Loucy (cell line): ENCODE results near the gene NGFR.
A peak's percentile ranks its signal among the peaks of the same experiment; 100 is the strongest.

Experiments
- H2AFZ ChIP-seq: fragments of 200-600 bp; sonication (generic); 2 replicates; pipeline ENCODE4 v1.6.0; 2016; ENCODE audit warnings: antibody characterized with exemption, mild to moderate bottlenecking, low read length, moderate library complexity
- H3F3A ChIP-seq: fragments of 200-600 bp; 2 replicates; pipeline ENCODE4 v1.6.0; 2016; ENCODE audit warnings: antibody characterized with exemption, low read depth, mild to moderate bottlenecking
- H3K27me3 ChIP-seq: fragments of 200-600 bp; sonication (generic); 2 replicates; pipeline ENCODE4 v1.6.1; 2014; ENCODE audit warnings: low read length, mild to moderate bottlenecking; ENCODE audit not compliant: insufficient read depth, poor library complexity, severe bottlenecking
- H3K36me3 ChIP-seq: fragments of 200-600 bp; sonication (generic); 2 replicates; pipeline ENCODE4 v1.6.1; 2016; ENCODE audit warnings: low read length; ENCODE audit not compliant: insufficient read depth
- H3K4me1 ChIP-seq: fragments of 200-600 bp; sonication (generic); 2 replicates; pipeline ENCODE4 v1.5.1; 2014; ENCODE audit warnings: low read length, mild to moderate bottlenecking; ENCODE audit not compliant: insufficient read depth, poor library complexity, severe bottlenecking
- H3K4me2 ChIP-seq: fragments of 200-600 bp; sonication (generic); 2 replicates; pipeline ENCODE4 v1.6.0; 2014; ENCODE audit warnings: antibody characterized with exemption, low read length, low read depth, mild to moderate bottlenecking; ENCODE audit not compliant: poor library complexity, severe bottlenecking
- H3K4me3 ChIP-seq: fragments of 200-600 bp; sonication (generic); 2 replicates; pipeline ENCODE4 v1.5.1; 2014; ENCODE audit warnings: low read length, mild to moderate bottlenecking, mixed read lengths; ENCODE audit not compliant: poor library complexity, severe bottlenecking
- H3K79me2 ChIP-seq: fragments of 200-600 bp; sonication (generic); 2 replicates; pipeline ENCODE4 v1.6.1; 2014; ENCODE audit warnings: low read length; ENCODE audit not compliant: insufficient read depth
- H3K9ac ChIP-seq: fragments of 200-600 bp; sonication (generic); 2 replicates; pipeline ENCODE4 v1.6.0; 2014; ENCODE audit warnings: mild to moderate bottlenecking, low read depth, low read length, moderate library complexity; ENCODE audit not compliant: poor library complexity, severe bottlenecking
- H3K9me2 ChIP-seq: fragments of 200-600 bp; sonication (generic); replicated peaks from 2 replicates; pipeline ENCODE4 v1.6.1; 2016; ENCODE audit warnings: low read depth, low read length, mixed read lengths
- H3K9me3 ChIP-seq: fragments of 200-600 bp; sonication (generic); 2 replicates; pipeline ENCODE4 v1.6.1; 2014; ENCODE audit warnings: mild to moderate bottlenecking, antibody characterized with exemption, low read length, low read depth; ENCODE audit not compliant: insufficient read depth
- H4K20me1 ChIP-seq: fragments of 200-600 bp; sonication (generic); 2 replicates; pipeline ENCODE4 v1.6.0; 2014; ENCODE audit warnings: antibody characterized with exemption, low read length, mild to moderate bottlenecking; ENCODE audit not compliant: insufficient read depth, poor library complexity, severe bottlenecking
- EZH2phosphoT487 ChIP-seq: fragments of 200-600 bp; IDR thresholded peaks from 2 replicates; pipeline ENCODE4 v1.6.1; 2018; ENCODE audit warnings: antibody characterized with exemption, mild to moderate bottlenecking, moderate library complexity, borderline replicate concordance
- TF ChIP-seq, protein P1 (sequence below): fragments of 200-600 bp; sonication (generic); conservative IDR thresholded peaks from 2 replicates; pipeline ENCODE4 v1.5.1; 2014; ENCODE audit warnings: mild to moderate bottlenecking, antibody characterized with exemption, low read length

NGFR gene

DNA sequence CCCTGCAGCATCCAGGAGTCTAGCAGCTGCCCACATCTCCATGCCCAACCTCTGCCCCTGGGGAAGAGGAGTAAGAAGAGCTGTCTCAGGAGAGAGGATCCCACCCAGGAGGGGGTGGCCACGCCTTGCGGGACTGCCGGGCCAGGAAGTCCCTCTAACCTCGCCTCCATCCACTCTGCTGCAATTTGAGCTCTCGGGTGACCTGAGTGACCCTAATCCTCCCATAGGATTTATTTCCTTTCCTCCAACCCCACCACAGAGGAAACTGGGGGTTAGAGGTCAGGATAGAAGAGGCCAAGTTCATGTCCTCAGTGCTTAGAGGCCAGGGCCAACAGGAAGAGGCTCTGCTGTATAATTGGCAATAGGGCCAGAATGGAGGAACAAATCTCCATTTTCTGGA, 22.6 kb upstream of the NGFR start:
- no peak for TF ChIP-seq EZH2phosphoT487
- peak overlapping the region; percentile 7 for H3K4me2 ChIP-seq
- peak overlapping the region; percentile 32; the same call in 1 of the 2 replicates for H2AFZ ChIP-seq
- no peaks in the 10 kb centered on the region for H3K79me2 ChIP-seq
- peaks cover 11% of the 10 kb centered on the region for H3K4me1 ChIP-seq
- H3K9me2 ChIP-seq, result no peaks in the 10 kb centered on the region
- H3F3A ChIP-seq, result no peaks in the 10 kb centered on the region
- H3K4me3 ChIP-seq, result no peak overlapping the region
- no peaks in the 10 kb centered on the region for H3K36me3 ChIP-seq
- H3K9me3 ChIP-seq, result no peaks in the 10 kb centered on the region
- no peaks in the 10 kb centered on the region for H3K27me3 ChIP-seq
- H3K9ac ChIP-seq, result no peak overlapping the region
- no peaks in the 10 kb centered on the region for H4K20me1 ChIP-seq

DNA sequence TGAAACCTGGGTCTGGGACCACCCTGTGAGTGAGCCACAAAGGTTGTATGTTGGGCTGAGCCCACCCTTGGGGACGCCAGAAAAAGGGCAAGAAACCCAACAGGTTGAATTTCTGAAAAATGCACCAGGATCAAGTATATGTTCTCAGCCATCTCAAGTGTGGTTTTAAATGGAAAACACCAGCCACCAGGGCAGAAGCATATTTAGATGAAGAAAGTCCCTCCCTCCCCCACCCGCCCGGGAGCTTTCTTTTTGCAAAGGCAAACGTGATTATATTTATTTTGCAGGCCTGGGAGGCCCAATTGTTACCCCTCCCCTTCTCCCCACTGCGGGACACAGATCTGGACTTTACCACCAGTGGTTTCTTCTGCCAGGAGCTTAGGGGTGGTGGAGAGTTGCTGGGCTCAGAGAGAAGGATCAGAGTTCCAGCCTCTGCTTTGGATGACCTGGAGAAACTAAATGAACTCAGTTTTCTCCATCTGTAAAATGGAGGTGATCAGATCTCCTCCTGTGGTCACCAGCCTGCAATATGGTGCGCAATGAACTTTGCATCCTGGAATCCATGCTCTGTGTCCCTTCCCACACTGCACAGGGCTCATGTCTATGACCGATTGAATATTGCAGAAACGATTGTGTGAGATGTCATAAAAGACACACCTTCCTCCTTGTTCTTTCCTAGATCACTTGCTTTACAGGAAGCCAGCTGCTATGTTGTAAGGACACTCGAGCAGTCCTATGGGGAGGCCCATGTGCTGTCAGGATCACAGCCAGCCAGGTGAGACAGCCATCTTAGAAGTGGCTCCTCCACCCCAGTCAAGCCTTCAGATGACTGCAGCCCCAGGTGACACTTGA, 21.0 kb upstream of the NGFR start:
- Histone ChIP-seq H3K4me2 (no peak overlapping the region), H3F3A (no peaks in the 10 kb centered on the region), H3K9me2 (no peaks in the 10 kb centered on the region), H3K79me2 (no peaks in the 10 kb centered on the region), H3K4me1 (peaks cover 11% of the 10 kb centered on the region), H4K20me1 (no peaks in the 10 kb centered on the region), H3K9me3 (no peaks in the 10 kb centered on the region), H3K36me3 (no peaks in the 10 kb centered on the region), H2AFZ (no peak overlapping the region), H3K9ac (no peak overlapping the region), H3K4me3 (no peak overlapping the region), H3K27me3 (no peaks in the 10 kb centered on the region)
- no peak for TF ChIP-seq EZH2phosphoT487

DNA sequence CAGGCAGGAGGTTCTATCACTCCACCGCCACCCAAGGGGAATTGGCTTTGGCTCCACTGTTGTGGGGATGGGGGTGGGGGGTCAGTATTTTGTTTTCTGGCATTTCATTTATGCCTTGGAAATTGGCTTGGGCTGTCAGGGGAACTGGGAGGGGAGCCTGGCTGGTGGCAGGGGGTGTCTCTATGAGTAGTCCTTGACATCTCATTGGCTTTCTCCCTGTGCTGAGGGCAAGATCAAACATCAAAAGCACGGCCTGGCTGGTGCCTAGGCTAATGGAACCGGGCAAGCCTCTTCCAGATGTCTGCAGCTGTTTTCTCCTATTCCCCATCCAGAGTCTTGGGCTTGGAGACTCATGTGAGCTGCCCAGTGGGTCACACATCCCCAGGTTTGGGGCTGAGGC, 17.4 kb upstream of the NGFR start:
- no peak overlapping the region for H3K4me3 ChIP-seq
- TF ChIP-seq, protein P1, sequence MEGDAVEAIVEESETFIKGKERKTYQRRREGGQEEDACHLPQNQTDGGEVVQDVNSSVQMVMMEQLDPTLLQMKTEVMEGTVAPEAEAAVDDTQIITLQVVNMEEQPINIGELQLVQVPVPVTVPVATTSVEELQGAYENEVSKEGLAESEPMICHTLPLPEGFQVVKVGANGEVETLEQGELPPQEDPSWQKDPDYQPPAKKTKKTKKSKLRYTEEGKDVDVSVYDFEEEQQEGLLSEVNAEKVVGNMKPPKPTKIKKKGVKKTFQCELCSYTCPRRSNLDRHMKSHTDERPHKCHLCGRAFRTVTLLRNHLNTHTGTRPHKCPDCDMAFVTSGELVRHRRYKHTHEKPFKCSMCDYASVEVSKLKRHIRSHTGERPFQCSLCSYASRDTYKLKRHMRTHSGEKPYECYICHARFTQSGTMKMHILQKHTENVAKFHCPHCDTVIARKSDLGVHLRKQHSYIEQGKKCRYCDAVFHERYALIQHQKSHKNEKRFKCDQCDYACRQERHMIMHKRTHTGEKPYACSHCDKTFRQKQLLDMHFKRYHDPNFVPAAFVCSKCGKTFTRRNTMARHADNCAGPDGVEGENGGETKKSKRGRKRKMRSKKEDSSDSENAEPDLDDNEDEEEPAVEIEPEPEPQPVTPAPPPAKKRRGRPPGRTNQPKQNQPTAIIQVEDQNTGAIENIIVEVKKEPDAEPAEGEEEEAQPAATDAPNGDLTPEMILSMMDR, result no peak
- no peak for TF ChIP-seq EZH2phosphoT487
- peaks cover 7% of the 10 kb centered on the region for H3K4me1 ChIP-seq
- H4K20me1 ChIP-seq, result no peaks in the 10 kb centered on the region
- no peak overlapping the region for H3K9ac ChIP-seq
- H3K36me3 ChIP-seq, result no peaks in the 10 kb centered on the region
- no peak overlapping the region for H2AFZ ChIP-seq
- H3F3A ChIP-seq, result no peaks in the 10 kb centered on the region
- H3K4me2 ChIP-seq, result no peak overlapping the region
- H3K9me2 ChIP-seq, result no peaks in the 10 kb centered on the region
- H3K9me3 ChIP-seq, result no peaks in the 10 kb centered on the region
- H3K27me3 ChIP-seq, result no peaks in the 10 kb centered on the region
- no peaks in the 10 kb centered on the region for H3K79me2 ChIP-seq

DNA sequence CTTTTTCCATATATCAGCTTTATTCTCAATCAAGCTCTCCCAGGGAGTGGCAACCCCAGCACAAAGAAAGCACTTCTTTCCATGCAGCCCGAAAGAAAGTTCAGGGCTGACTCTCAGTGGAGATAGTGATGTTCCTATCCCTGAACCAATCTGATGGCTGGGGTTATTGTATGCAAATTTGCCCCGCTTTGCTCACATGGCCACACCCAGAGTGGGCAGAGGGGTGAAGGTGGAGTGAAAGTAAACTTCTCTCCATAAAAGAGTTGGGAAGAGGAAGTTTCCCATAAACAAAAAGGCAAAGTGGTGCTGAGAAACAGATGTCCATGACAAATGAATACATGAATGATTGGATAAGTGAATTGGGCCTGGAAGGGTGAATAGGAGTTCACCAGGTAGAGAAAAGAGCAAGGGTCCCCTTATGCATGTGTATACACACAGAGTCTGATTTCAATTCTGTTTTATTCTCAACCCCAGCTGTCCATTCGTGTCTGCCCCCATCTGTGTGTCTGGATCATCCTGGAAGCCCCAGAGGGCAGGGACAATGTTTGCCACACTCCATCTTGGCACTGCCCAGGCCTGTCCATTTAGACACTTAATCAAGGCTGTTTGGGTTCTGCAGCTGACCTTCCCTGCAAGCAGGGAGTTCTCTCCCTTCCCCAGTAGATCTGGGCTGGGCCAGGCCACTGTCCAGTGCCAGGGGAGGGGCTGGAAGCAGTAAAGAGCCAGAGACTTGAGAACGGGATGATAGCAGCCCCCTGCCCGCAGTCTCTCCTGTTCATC, 14.1 kb upstream of the NGFR start:
- Histone ChIP-seq H3K27me3 (no peaks in the 10 kb centered on the region), H3F3A (no peaks in the 10 kb centered on the region), H3K4me1 (peaks cover 11% of the 10 kb centered on the region), H3K9me2 (no peaks in the 10 kb centered on the region), H3K4me3 (no peak overlapping the region), H2AFZ (no peak overlapping the region), H3K79me2 (no peaks in the 10 kb centered on the region), H3K36me3 (no peaks in the 10 kb centered on the region), H4K20me1 (no peaks in the 10 kb centered on the region), H3K9me3 (no peaks in the 10 kb centered on the region), H3K9ac (no peak overlapping the region), H3K4me2 (no peak overlapping the region)
- TF ChIP-seq EZH2phosphoT487, result no peak
- TF ChIP-seq, protein P1, result no peak
